CD14-positive monocyte (primary cell): ENCODE results near the gene NFE2L1. TPM values are rescaled to one million over a fixed set of nuclear protein-coding genes. Genes with fewer than 3 reads are reported as not detected.

Experiments used
- DNase-seq, 3 donors: peaks; one replicate each; pipeline ENCODE4 v3.0.0-alpha.2; 2011 to 2022
- H2AFZ ChIP-seq: 2 replicates; pipeline ENCODE4 v1.6.0; 2012; ENCODE audit warnings: mild to moderate bottlenecking, low read depth, low read length, inconsistent platforms; ENCODE audit not compliant: insufficient read depth, poor library complexity, severe bottlenecking
- H3K27ac ChIP-seq, 2 donors: 1 replicate in 1 of 2; 2 replicates in 1 of 2; pipeline ENCODE4 v1.5.1; 2012 to 2013; ENCODE audit warnings: low read length in 2 of 2, control low read depth in 1 of 2, inconsistent platforms in 1 of 2, low read depth in 1 of 2, mild to moderate bottlenecking in 1 of 2
- H3K27me3 ChIP-seq, 2 donors: one replicate each; pipeline versions ENCODE4 v1.6.0 to v1.6.1; 2011 to 2013; ENCODE audit warnings: low read length in 2 of 2; ENCODE audit not compliant: control insufficient read depth in 2 of 2, insufficient read depth in 2 of 2
- H3K36me3 ChIP-seq, 2 donors: replicated peaks in 1 of 2; 1 replicate in 1 of 2; 2 replicates in 1 of 2; pipeline versions ENCODE4 v1.5.1 to v1.6.1; 2012 to 2013; ENCODE audit warnings: low read length in 2 of 2, control low read depth in 1 of 2, inconsistent platforms in 1 of 2, mild to moderate bottlenecking in 1 of 2; ENCODE audit not compliant: insufficient read depth in 2 of 2, control insufficient read depth in 1 of 2
- H3K4me1 ChIP-seq, 2 donors: 1 replicate in 1 of 2; 2 replicates in 1 of 2; pipeline versions ENCODE4 v1.5.1 to v1.6.1; 2012 to 2013; ENCODE audit warnings: low read length in 2 of 2, control low read depth in 1 of 2, inconsistent platforms in 1 of 2, mild to moderate bottlenecking in 1 of 2, moderate library complexity in 1 of 2; ENCODE audit not compliant: insufficient read depth in 2 of 2, control insufficient read depth in 1 of 2
- H3K4me2 ChIP-seq: replicated peaks from 2 replicates; pipeline ENCODE3; 2012; ENCODE audit warnings: low read length, moderate library complexity, mild to moderate bottlenecking; ENCODE audit not compliant: poor library complexity, severe bottlenecking; ENCODE audit errors: extremely low read depth
- H3K4me3 ChIP-seq, 3 experiments: fragments of 200-600 bp in 1 of 3; sonication (generic) in 1 of 3; replicated peaks in 1 of 3; 1 replicate in 2 of 3; 2 replicates in 1 of 3; pipeline ENCODE4 v1.5.1; 2011 to 2013; ENCODE audit warnings: low read length in 3 of 3, mild to moderate bottlenecking in 3 of 3, control low read depth in 2 of 3, low read depth in 2 of 3, inconsistent platforms in 1 of 3, moderate library complexity in 1 of 3
- H3K79me2 ChIP-seq: 2 replicates; pipeline ENCODE4 v1.6.0; 2012; ENCODE audit warnings: mild to moderate bottlenecking, control low read depth, inconsistent platforms, low read length, moderate library complexity; ENCODE audit not compliant: insufficient read depth
- H3K9ac ChIP-seq: 2 replicates; pipeline ENCODE4 v1.6.0; 2017; ENCODE audit warnings: low read length, mild to moderate bottlenecking; ENCODE audit not compliant: insufficient read depth, poor library complexity, severe bottlenecking
- H3K9me3 ChIP-seq, 2 donors: replicated peaks in 1 of 2; 1 replicate in 1 of 2; 2 replicates in 1 of 2; pipeline versions ENCODE4 v1.5.1 to v1.6.1; 2012 to 2013; ENCODE audit warnings: low read length in 2 of 2, control low read depth in 1 of 2; ENCODE audit not compliant: control insufficient read depth in 1 of 2, insufficient read depth in 1 of 2
- H4K20me1 ChIP-seq: 2 replicates; pipeline ENCODE4 v1.6.0; 2012; ENCODE audit warnings: mild to moderate bottlenecking, low read length, control low read depth, moderate library complexity; ENCODE audit not compliant: insufficient read depth
- H3K27ac Mint-ChIP-seq, 7 donors: one replicate each; pipeline ENCODE4 v1.8.0; 2020; ENCODE audit warnings: mild to moderate bottlenecking in 7 of 7, mixed read lengths in 7 of 7, moderate library complexity in 6 of 7, inconsistent platforms in 2 of 7
- H3K27me3 Mint-ChIP-seq, 3 donors: one replicate each; pipeline ENCODE4 v1.8.0; 2021 to 2022; ENCODE audit warnings: low read depth in 3 of 3, mild to moderate bottlenecking in 3 of 3, mixed read lengths in 3 of 3, moderate library complexity in 3 of 3, inconsistent platforms in 1 of 3
- H3K36me3 Mint-ChIP-seq, 2 donors: one replicate each; pipeline ENCODE4 v1.8.0; 2020; ENCODE audit warnings: mixed read lengths in 2 of 2, inconsistent platforms in 1 of 2, mild to moderate bottlenecking in 1 of 2
- H3K4me1 Mint-ChIP-seq: one replicate; pipeline ENCODE4 v1.8.0; 2020; ENCODE audit warnings: mild to moderate bottlenecking, mixed read lengths
- H3K4me3 Mint-ChIP-seq, 2 donors: one replicate each; pipeline ENCODE4 v1.8.0; 2020; ENCODE audit warnings: mild to moderate bottlenecking in 2 of 2, mixed read lengths in 2 of 2, moderate library complexity in 1 of 2
- H3K9me3 Mint-ChIP-seq, 7 donors: one replicate each; pipeline ENCODE4 v1.8.0; 2020 to 2022; ENCODE audit warnings: mixed read lengths in 7 of 7, mild to moderate bottlenecking in 6 of 7, moderate library complexity in 6 of 7, inconsistent platforms in 2 of 7
- CTCF ChIP-seq: fragments of 200-600 bp; IDR thresholded peaks from one replicate; pipeline ENCODE4 v1.8.0; 2022; ENCODE audit warnings: antibody characterized with exemption, mild to moderate bottlenecking
- WGBS: methylation state at CpG from one replicate; pipeline ENCODE4 v1.1.5; 2013; ENCODE audit warnings: missing lambda C conversion rate; ENCODE audit not compliant: insufficient coverage; 5-methylcytosine and 5-hydroxymethylcytosine counted together
- intact Hi-C, 2 donors: fragments of 100-400 bp; cut with micrococcal nuclease; formaldehyde crosslinking; loops; one replicate each; pipeline versions ENCODE4 v1.15.0 to v1.15.1; 2023
- polyA plus RNA-seq, 3 donors: library from polyadenylated mRNA; depleted of rRNA in 1 of 3; unstranded in 2 of 3; stranded (reverse) in 1 of 3; fragments of 300-500 nt in 2 of 3; fragments of >200 nt in 1 of 3; fragmentation: Illumina TruSeq in 2 of 3; gene quantifications; 1 replicate in 2 of 3; 2 replicates in 1 of 3; pipeline ENCODE4 v1.2.3, GENCODE V29; 2012 to 2021

NFE2L1 gene
- polyA plus RNA-seq, 3 donors = 2.8 to 27.0 (median 7.1) TPM

- Histone ChIP-seq H3K27me3 (peaks cover 23 to 45% of the 10 kb centered on the region in 2 donors), H3K79me2 (no peaks in the 10 kb centered on the region), H3K4me1 (peaks cover 6 to 10% of the 10 kb centered on the region in 2 donors), H3K36me3 (no peaks in the 10 kb centered on the region), H3K9me3 (no peaks in the 10 kb centered on the region), H4K20me1 (no peaks in the 10 kb centered on the region), H3K4me2 (peak overlapping the region; percentile 83), H3K4me3 (peak overlapping the region in 1 of 3 experiments; percentile 61), H2AFZ (peak overlapping the region; percentile 57), H3K27ac (no peak overlapping the region), H3K9ac (no peak overlapping the region)
- WGBS = 12% methylated on average over 14 of the region's 19 CpGs
- Mint-ChIP-seq H3K4me1 (peaks cover 12% of the 10 kb centered on the region), H3K4me3 (peak overlapping the region; percentile 77 to 84), H3K27me3 (peaks cover 43 to 69% (median 60%) of the 10 kb centered on the region in 3 donors), H3K9me3 (peaks cover 0 to 5% (median 3%) of the 10 kb centered on the region in 7 donors), H3K27ac (no peak overlapping the region), H3K36me3 (peaks cover 4 to 6% of the 10 kb centered on the region in 2 donors)
- DNase-seq = no peak
- intact Hi-C loops = no loop called here
- no peak for TF ChIP-seq CTCF
Observed at GRCh38 chr17:48037838-48038323, 10.3 kb upstream of the NFE2L1 start.

- no peak for DNase-seq
- Histone ChIP-seq H3K27ac (no peak overlapping the region), H3K79me2 (no peaks in the 10 kb centered on the region), H3K9me3 (no peaks in the 10 kb centered on the region), H3K9ac (no peak overlapping the region), H3K4me2 (no peak overlapping the region), H3K27me3 (peaks cover 23 to 40% of the 10 kb centered on the region in 2 donors), H3K36me3 (no peaks in the 10 kb centered on the region), H2AFZ (no peak overlapping the region), H4K20me1 (no peaks in the 10 kb centered on the region), H3K4me3 (no peak overlapping the region), H3K4me1 (peaks cover 6 to 10% of the 10 kb centered on the region in 2 donors)
- peaks cover 4 to 6% of the 10 kb centered on the region in 2 donors for H3K36me3 Mint-ChIP-seq
- peaks cover 12% of the 10 kb centered on the region for H3K4me1 Mint-ChIP-seq
- H3K9me3 Mint-ChIP-seq = peaks cover 0 to 5% (median 3%) of the 10 kb centered on the region in 7 donors
- H3K27me3 Mint-ChIP-seq = peaks cover 37 to 66% (median 57%) of the 10 kb centered on the region in 3 donors
- no peak overlapping the region for H3K27ac Mint-ChIP-seq
- intact Hi-C loops = no loop called here
- TF ChIP-seq CTCF = no peak
- no CpG with 5 or more reads among the region's 2 CpGs for whole genome bisulfite sequencing
- peak overlapping the region in 1 of 2 donors; percentile 84 for H3K4me3 Mint-ChIP-seq
Observed at GRCh38 chr17:48038687-48039086, 9.5 kb upstream of the NFE2L1 start.
